ENCODE measurements around the gene FAM227B. TPM values are rescaled to one million over a fixed set of nuclear protein-coding genes. Genes with fewer than 3 reads are reported as not detected.

Gene FAM227B
- total RNA-seq, 6 experiments from 2014 or later, result 4.3 to 7.5 (median 5.7) TPM

GRCh38 chr15:49301562-49301961 lies 319.1 kb downstream of the FAM227B start:
- peaks cover 14% of the 10 kb centered on the region for H3K4me1 Mint-ChIP-seq (ENCODE audit: low read depth)
- no peak overlapping the region for H3K27ac Mint-ChIP-seq
- H3K36me3 Mint-ChIP-seq (ENCODE audit: low read depth), result peaks cover 50% of the 10 kb centered on the region
- H3K9me3 Mint-ChIP-seq, result no peaks in the 10 kb centered on the region
- DNase-seq, result no peak
- no peak overlapping the region for H3K4me3 Mint-ChIP-seq
- H3K27me3 Mint-ChIP-seq (ENCODE audit: insufficient read depth), result no peaks in the 10 kb centered on the region
- TF ChIP-seq CTCF (IDR thresholded peaks at IDR 0.05), result no peak

- peaks cover 14% of the 10 kb centered on the region for H3K4me1 Mint-ChIP-seq (ENCODE audit: low read depth)
- no peak overlapping the region for H3K27ac Mint-ChIP-seq
- H3K4me3 Mint-ChIP-seq, result no peak overlapping the region
- no peaks in the 10 kb centered on the region for H3K9me3 Mint-ChIP-seq
- peaks cover 56% of the 10 kb centered on the region for H3K36me3 Mint-ChIP-seq (ENCODE audit: low read depth)
- H3K27me3 Mint-ChIP-seq (ENCODE audit: insufficient read depth), result no peaks in the 10 kb centered on the region
- no peak for TF ChIP-seq CTCF (IDR thresholded peaks at IDR 0.05)
- DNase-seq, result no peak
Observed at GRCh38 chr15:49300856-49301255, 319.8 kb downstream of the FAM227B start.

GRCh38 chr15:49297584-49297983 lies 323.0 kb downstream of the FAM227B start:
- Mint-ChIP-seq H3K4me1 (ENCODE audit: low read depth) (peaks cover 14% of the 10 kb centered on the region), H3K27ac (no peak overlapping the region), H3K9me3 (no peaks in the 10 kb centered on the region), H3K36me3 (ENCODE audit: low read depth) (peaks cover 61% of the 10 kb centered on the region), H3K4me3 (no peak overlapping the region), H3K27me3 (ENCODE audit: insufficient read depth) (no peaks in the 10 kb centered on the region)
- TF ChIP-seq CTCF (IDR thresholded peaks at IDR 0.05), result no peak
- DNase-seq, result no peak

GRCh38 chr15:49296258-49296657 lies 324.4 kb downstream of the FAM227B start:
- no peaks in the 10 kb centered on the region for H3K9me3 Mint-ChIP-seq
- peaks cover 61% of the 10 kb centered on the region for H3K36me3 Mint-ChIP-seq (ENCODE audit: low read depth)
- no peak for DNase-seq
- no peaks in the 10 kb centered on the region for H3K27me3 Mint-ChIP-seq (ENCODE audit: insufficient read depth)
- H3K4me3 Mint-ChIP-seq, result no peak overlapping the region
- peaks cover 7% of the 10 kb centered on the region for H3K4me1 Mint-ChIP-seq (ENCODE audit: low read depth)
- no peak overlapping the region for H3K27ac Mint-ChIP-seq
- TF ChIP-seq CTCF (IDR thresholded peaks at IDR 0.05), result no peak

- Mint-ChIP-seq H3K36me3 (ENCODE audit: low read depth) (peaks cover 47% of the 10 kb centered on the region), H3K27ac (no peak overlapping the region), H3K9me3 (no peaks in the 10 kb centered on the region), H3K4me3 (no peak overlapping the region), H3K4me1 (ENCODE audit: low read depth) (no peaks in the 10 kb centered on the region), H3K27me3 (ENCODE audit: insufficient read depth) (no peaks in the 10 kb centered on the region)
- TF ChIP-seq CTCF (IDR thresholded peaks at IDR 0.05), result no peak
- DNase-seq, result no peak
Observed at GRCh38 chr15:49293941-49294340, 326.7 kb downstream of the FAM227B start.

GRCh38 chr15:49290191-49290590 lies 330.4 kb downstream of the FAM227B start:
- H3K9me3 Mint-ChIP-seq, result no peaks in the 10 kb centered on the region
- DNase-seq, result no peak
- H3K27ac Mint-ChIP-seq, result no peak overlapping the region
- H3K36me3 Mint-ChIP-seq (ENCODE audit: low read depth), result peaks cover 48% of the 10 kb centered on the region
- no peak overlapping the region for H3K4me3 Mint-ChIP-seq
- peaks cover 17% of the 10 kb centered on the region for H3K4me1 Mint-ChIP-seq (ENCODE audit: low read depth)
- H3K27me3 Mint-ChIP-seq (ENCODE audit: insufficient read depth), result no peaks in the 10 kb centered on the region
- no peak for TF ChIP-seq CTCF (IDR thresholded peaks at IDR 0.05)

Data from HFFc6 (cell line).